Peyer's patch (tissue), 4 donors: ENCODE data around the gene RFX3. TPM values are rescaled to one million over a fixed set of nuclear protein-coding genes. Genes with fewer than 3 reads are reported as not detected.

ENCODE experiments used
- DNase-seq, 3 donors: peaks; one replicate each; pipeline ENCODE4 v3.0.0-alpha.2; 2017 to 2019
- H3K27ac ChIP-seq, 4 donors: fragments of 200-600 bp; sonication (generic); one replicate each; pipeline ENCODE4 v1.5.1; 2016 to 2019
- H3K27me3 ChIP-seq, 2 donors: fragments of 200-600 bp; sonication (generic); one replicate each; pipeline ENCODE4 v1.5.1; 2019
- H3K36me3 ChIP-seq, 3 donors: fragments of 200-600 bp; sonication (generic); one replicate each; pipeline ENCODE4 v1.5.1; 2016 to 2019
- H3K4me1 ChIP-seq, 4 donors: fragments of 200-600 bp; sonication (generic); one replicate each; pipeline ENCODE4 v1.5.1; 2016 to 2019
- H3K4me3 ChIP-seq, 4 donors: fragments of 200-600 bp; sonication (generic); 1 replicate in 3 of 4; 2 replicates in 1 of 4; pipeline ENCODE4 v1.5.1; 2016 to 2019; ENCODE audit warnings: mild to moderate bottlenecking in 1 of 4
- H3K9me3 ChIP-seq, 4 donors: fragments of 200-600 bp; sonication (generic); one replicate each; pipeline ENCODE4 v1.5.1; 2016 to 2019; ENCODE audit warnings: mild to moderate bottlenecking in 1 of 4
- CTCF ChIP-seq, 6 experiments: fragments of 450-650 bp in 4 of 6; fragments of 200-600 bp in 2 of 6; sonication (generic) in 1 of 6; IDR thresholded peaks; one replicate each; pipeline ENCODE4 v1.5.1; 2017 to 2019; ENCODE audit warnings: antibody characterized with exemption in 6 of 6, mild to moderate bottlenecking in 3 of 6, moderate library complexity in 1 of 6
- POLR2A ChIP-seq, 2 donors: fragments of 450-650 bp; IDR thresholded peaks; one replicate each; pipeline ENCODE4 v1.5.1; 2017; ENCODE audit warnings: antibody characterized with exemption in 2 of 2, mild to moderate bottlenecking in 2 of 2, moderate library complexity in 2 of 2
- total RNA-seq, 4 donors: library from RNA; depleted of rRNA; stranded (reverse); fragments of >200 nt; gene quantifications; one replicate each; pipeline ENCODE4 v1.1.0, GENCODE V29; 2016

Gene RFX3
- total RNA-seq, 4 donors from 2014 or later = 3.9 to 31.4 (median 9.5) TPM

DNA sequence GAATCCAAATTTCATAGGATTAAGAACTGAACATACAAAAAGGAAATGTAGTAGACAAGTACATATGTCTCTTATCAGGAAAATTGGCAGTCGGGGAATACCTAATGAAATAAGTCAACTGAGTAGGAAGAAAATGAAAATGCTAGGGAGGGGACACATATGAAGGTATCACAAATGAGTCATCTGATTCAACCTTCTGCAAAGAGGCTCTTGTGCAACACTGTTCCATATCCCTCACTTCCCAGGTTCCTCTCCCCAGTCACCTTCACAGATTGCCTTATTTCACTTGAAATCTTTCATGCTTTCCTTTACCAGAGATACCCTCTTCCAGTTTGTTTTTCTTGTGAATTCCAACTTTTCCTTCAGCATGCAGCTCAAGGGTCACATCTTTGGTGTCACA lies 139.0 kb downstream of the RFX3 start:
- Histone ChIP-seq H3K27me3 (no peaks in the 10 kb centered on the region), H3K9me3 (no peaks in the 10 kb centered on the region), H3K4me3 (no peak overlapping the region), H3K36me3 (no peaks in the 10 kb centered on the region), H3K4me1 (no peaks in the 10 kb centered on the region), H3K27ac (no peak overlapping the region)
- TF ChIP-seq POLR2A (IDR thresholded peaks at IDR 0.05) (no peak), CTCF (IDR thresholded peaks at IDR 0.05) (no peak)
- no peak for DNase-seq

DNA sequence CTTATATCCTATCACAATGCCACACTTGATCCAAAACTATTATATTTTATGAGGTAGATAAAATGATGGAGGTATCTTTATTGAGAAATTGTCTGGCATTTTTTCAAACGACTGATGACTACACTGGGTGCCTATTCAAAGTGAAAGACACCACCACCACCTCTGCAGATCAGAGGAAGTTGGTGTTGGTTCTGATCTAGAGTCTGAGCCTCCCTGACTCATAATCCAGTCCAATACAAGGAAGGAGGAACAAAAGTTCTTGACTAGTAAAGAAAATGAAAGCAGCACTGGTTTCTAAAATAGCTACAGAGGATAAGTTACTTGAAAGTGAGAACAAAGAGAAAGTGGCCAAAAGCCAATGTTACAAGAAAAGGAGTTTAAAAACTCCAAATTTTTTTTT lies 139.9 kb downstream of the RFX3 start:
- TF ChIP-seq CTCF (IDR thresholded peaks at IDR 0.05) = no peak
- Histone ChIP-seq H3K27me3 (no peaks in the 10 kb centered on the region), H3K36me3 (no peaks in the 10 kb centered on the region), H3K4me3 (no peak overlapping the region), H3K4me1 (no peaks in the 10 kb centered on the region), H3K9me3 (no peaks in the 10 kb centered on the region), H3K27ac (no peak overlapping the region)
- no peak for DNase-seq

DNA sequence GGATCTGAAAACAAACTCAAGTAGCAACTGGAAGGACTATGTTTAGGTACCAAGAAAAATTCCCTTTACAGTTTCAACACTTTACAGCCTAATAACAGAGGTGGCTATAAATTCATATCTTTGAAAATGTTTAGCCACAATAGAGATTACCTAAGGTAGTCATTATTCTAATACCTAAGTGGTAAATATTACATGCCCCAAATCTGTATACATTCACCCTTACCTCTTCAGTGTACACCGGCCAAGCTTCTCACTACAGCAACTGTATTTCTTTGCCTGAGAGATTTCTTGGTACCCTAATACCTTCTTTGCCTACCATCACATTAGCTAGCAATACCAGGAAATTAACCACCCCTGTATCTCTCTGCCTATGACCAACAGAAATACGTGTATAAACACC lies 154.0 kb downstream of the RFX3 start:
- no peaks in the 10 kb centered on the region for H3K9me3 ChIP-seq
- H3K4me3 ChIP-seq = no peak overlapping the region
- DNase-seq = no peak
- no peaks in the 10 kb centered on the region for H3K27me3 ChIP-seq
- H3K4me1 ChIP-seq = no peaks in the 10 kb centered on the region
- no peaks in the 10 kb centered on the region for H3K36me3 ChIP-seq
- no peak overlapping the region for H3K27ac ChIP-seq
- no peak for TF ChIP-seq POLR2A (IDR thresholded peaks at IDR 0.05)
- TF ChIP-seq CTCF (IDR thresholded peaks at IDR 0.05) = no peak

DNA sequence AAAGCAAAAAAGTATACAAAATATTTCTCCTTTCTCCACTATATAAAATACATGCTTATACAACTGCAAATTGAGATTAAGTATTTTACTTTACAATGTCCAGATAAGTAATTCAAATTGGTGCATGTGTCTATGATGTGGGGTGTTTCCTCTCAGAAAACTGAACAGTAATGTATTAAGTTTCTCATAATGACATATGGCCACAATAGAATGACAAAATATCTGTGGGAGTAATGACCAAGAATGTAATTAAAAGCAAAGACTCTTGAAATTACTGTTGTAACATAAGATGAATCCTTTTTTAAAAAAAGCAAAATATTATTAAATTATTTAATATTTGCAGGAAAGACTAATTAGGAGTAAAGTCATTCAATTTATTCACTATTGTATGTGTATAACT lies 155.1 kb downstream of the RFX3 start:
- Histone ChIP-seq H3K9me3 (no peaks in the 10 kb centered on the region), H3K4me3 (no peak overlapping the region), H3K36me3 (no peaks in the 10 kb centered on the region), H3K4me1 (no peaks in the 10 kb centered on the region), H3K27ac (no peak overlapping the region), H3K27me3 (no peaks in the 10 kb centered on the region)
- no peak for TF ChIP-seq POLR2A (IDR thresholded peaks at IDR 0.05)
- no peak for TF ChIP-seq CTCF (IDR thresholded peaks at IDR 0.05)
- DNase-seq = no peak

- Histone ChIP-seq H3K27me3 (no peaks in the 10 kb centered on the region), H3K4me1 (no peaks in the 10 kb centered on the region), H3K4me3 (no peak overlapping the region), H3K27ac (no peak overlapping the region), H3K9me3 (no peaks in the 10 kb centered on the region), H3K36me3 (no peaks in the 10 kb centered on the region)
- TF ChIP-seq CTCF (IDR thresholded peaks at IDR 0.05) (no peak), POLR2A (IDR thresholded peaks at IDR 0.05) (no peak)
- no peak for DNase-seq
Observed at GRCh38 chr9:3367185-3367584, 158.6 kb downstream of the RFX3 start.

DNA sequence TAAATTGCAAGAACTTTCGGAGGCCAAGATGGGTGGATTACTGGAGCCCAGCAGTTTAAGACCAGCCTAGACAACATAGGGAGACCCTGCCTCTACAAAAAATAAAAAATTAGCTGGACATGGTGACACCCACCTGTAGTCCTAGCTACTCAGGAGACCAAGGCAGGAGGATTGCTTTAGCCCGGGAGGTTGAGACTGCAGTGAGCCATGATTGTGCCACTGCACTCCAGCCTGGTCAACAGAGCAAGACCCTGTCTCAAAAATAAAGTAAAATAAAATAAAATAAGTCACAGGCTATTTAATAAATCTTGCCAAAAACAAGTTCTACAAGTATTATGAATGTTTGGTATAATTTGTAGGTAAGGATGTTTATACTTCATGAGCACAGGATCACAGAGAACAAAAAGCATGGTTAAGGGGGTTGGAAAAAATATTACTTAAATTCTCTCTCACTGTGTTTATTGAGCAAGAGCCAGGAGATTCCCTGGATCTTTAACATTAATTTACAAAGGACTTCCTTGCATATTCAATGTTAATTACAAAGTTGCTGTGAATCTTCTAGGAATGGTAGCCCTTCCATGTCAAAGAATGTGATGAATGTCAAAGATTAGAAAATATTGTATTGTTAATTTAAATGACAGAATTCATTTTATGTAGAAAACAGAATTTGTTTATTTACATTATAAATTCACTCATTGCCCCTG lies 164.0 kb downstream of the RFX3 start:
- Histone ChIP-seq H3K4me1 (no peaks in the 10 kb centered on the region), H3K27me3 (no peaks in the 10 kb centered on the region), H3K36me3 (no peaks in the 10 kb centered on the region), H3K4me3 (no peak overlapping the region), H3K9me3 (no peaks in the 10 kb centered on the region), H3K27ac (no peak overlapping the region)
- no peak for DNase-seq
- no peak for TF ChIP-seq CTCF (IDR thresholded peaks at IDR 0.05)
- TF ChIP-seq POLR2A (IDR thresholded peaks at IDR 0.05) = no peak
